ENCODE measurements around the gene PCNX2. TPM values are rescaled to one million over a fixed set of nuclear protein-coding genes. Genes with fewer than 3 reads are reported as not detected.

PCNX2 gene
- total and polyA plus RNA-seq, 9 donors: 5.7 to 26.0 (median 18.9) TPM

DNA sequence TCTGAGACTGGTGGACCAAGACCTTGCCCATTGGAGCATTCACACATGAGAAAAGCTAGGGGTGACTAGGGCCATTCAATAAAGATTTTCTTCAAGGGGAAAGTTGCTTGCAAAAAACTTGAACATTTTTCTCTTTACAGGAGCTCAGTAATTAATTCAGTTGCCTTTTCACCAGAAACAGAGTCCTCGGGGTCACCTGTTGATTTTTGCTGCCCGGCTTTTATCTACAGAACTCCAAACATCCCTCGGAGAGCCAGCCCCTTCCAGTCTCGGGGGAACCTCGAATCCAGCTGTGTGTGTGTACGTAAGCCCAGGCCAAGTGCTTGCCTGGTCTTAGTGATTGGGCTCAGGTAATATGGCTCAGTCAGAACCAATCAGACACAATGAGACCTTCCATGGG is 47.5 kb downstream of the PCNX2 start:
- DNase-seq: no peak
- H3K4me3 ChIP-seq: no peak overlapping the region
- no peaks in the 10 kb centered on the region for H3K9me3 ChIP-seq
- no peaks in the 10 kb centered on the region for H3K4me1 ChIP-seq (ENCODE audit: insufficient read depth)
- TF ChIP-seq POLR2A (IDR thresholded peaks at IDR 0.05) (no peak), EP300 (IDR thresholded peaks at IDR 0.05) (no peak)
- TF ChIP-seq, protein P1, sequence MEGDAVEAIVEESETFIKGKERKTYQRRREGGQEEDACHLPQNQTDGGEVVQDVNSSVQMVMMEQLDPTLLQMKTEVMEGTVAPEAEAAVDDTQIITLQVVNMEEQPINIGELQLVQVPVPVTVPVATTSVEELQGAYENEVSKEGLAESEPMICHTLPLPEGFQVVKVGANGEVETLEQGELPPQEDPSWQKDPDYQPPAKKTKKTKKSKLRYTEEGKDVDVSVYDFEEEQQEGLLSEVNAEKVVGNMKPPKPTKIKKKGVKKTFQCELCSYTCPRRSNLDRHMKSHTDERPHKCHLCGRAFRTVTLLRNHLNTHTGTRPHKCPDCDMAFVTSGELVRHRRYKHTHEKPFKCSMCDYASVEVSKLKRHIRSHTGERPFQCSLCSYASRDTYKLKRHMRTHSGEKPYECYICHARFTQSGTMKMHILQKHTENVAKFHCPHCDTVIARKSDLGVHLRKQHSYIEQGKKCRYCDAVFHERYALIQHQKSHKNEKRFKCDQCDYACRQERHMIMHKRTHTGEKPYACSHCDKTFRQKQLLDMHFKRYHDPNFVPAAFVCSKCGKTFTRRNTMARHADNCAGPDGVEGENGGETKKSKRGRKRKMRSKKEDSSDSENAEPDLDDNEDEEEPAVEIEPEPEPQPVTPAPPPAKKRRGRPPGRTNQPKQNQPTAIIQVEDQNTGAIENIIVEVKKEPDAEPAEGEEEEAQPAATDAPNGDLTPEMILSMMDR (IDR thresholded peaks at IDR 0.05): no peak
- intact Hi-C loops (cut with DNase I): loop anchor here in 1 of 4 donors (10.0 kb wide), 1 partner anchor 613 kb away; the partner anchor contains the start of gene SIPA1L2
- no peaks in the 10 kb centered on the region for H3K27me3 ChIP-seq
- H3K36me3 ChIP-seq: no peaks in the 10 kb centered on the region
- WGBS, 3 donors: 85 to 88% (median 88%) methylated on average over 6 of the region's 6 CpGs
- H3K27ac ChIP-seq: no peak overlapping the region

DNA sequence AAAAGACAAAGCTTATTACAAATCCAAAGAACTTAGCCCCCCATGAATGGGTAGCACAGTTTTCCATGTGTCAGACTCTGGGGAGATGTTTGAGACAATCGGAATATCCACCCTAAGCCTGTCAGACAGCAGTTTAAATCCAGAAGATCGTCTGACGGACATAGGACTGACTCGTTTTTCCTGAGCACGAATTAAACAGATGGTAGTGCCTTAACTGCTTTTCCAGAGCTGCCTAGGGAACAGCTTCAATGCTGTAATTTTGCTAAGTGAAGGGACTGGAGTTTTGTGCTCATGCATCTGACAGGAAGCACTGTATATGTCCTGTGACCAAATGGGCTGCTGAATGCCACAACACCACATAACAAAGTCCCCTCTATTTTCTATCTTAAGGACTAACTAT is 48.6 kb downstream of the PCNX2 start:
- DNase-seq: no peak
- no peaks in the 10 kb centered on the region for H3K9me3 ChIP-seq
- H3K36me3 ChIP-seq: no peaks in the 10 kb centered on the region
- H3K4me1 ChIP-seq (ENCODE audit: insufficient read depth): no peaks in the 10 kb centered on the region
- no peak overlapping the region for H3K4me3 ChIP-seq
- WGBS, 3 donors: 94 to 97% (median 96%) methylated on average over 5 of the region's 5 CpGs
- H3K27me3 ChIP-seq: no peaks in the 10 kb centered on the region
- TF ChIP-seq EP300 (IDR thresholded peaks at IDR 0.05) (no peak), POLR2A (IDR thresholded peaks at IDR 0.05) (no peak)
- TF ChIP-seq, protein P1 (IDR thresholded peaks at IDR 0.05): no peak
- intact Hi-C loops (cut with DNase I): loop anchor here in 1 of 4 donors (10.0 kb wide), 1 partner anchor 612 kb away; the partner anchor contains the start of gene SIPA1L2
- no peak overlapping the region for H3K27ac ChIP-seq

DNA sequence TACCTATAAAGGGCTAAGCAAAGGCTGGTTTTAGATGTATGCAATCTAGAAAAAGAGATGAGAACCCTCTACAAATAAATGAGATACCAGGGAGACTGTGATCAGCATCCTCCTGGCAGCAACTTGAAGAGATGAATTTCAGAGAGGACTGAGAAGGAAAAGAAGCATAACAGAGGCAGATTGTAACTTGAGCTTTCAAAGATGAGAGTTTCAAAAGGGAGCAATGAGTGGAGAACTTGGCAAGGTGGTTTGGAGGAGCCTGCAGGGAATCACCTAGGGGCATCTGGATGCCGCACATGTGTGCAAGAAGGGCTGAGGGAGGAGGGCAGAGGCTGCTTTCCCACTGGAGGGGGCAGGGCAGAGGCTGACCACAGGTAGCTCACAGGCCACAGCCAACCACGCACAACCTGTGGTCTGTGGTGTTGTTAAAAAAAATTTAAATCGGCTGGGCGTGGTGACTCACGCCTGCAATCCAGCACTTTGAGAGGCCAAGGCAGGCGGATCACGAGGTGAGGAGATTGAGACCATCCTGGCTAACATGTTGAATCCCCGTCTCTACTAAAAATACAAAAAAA is 50.2 kb downstream of the PCNX2 start:
- H3K27ac ChIP-seq: no peak overlapping the region
- 84 to 99% (median 95%) methylated on average over 8 of the region's 8 CpGs for WGBS, 3 donors
- H3K4me3 ChIP-seq: no peak overlapping the region
- no peaks in the 10 kb centered on the region for H3K9me3 ChIP-seq
- TF ChIP-seq POLR2A (IDR thresholded peaks at IDR 0.05) (no peak), EP300 (IDR thresholded peaks at IDR 0.05) (no peak)
- TF ChIP-seq, protein P1 (IDR thresholded peaks at IDR 0.05): no peak
- no peaks in the 10 kb centered on the region for H3K36me3 ChIP-seq
- intact Hi-C loops (cut with DNase I): loop anchor here in 1 of 4 donors (10.0 kb wide), 1 partner anchor 610 kb away; the partner anchor contains the start of gene SIPA1L2
- H3K4me1 ChIP-seq (ENCODE audit: insufficient read depth): no peaks in the 10 kb centered on the region
- DNase-seq: no peak
- H3K27me3 ChIP-seq: no peaks in the 10 kb centered on the region

DNA sequence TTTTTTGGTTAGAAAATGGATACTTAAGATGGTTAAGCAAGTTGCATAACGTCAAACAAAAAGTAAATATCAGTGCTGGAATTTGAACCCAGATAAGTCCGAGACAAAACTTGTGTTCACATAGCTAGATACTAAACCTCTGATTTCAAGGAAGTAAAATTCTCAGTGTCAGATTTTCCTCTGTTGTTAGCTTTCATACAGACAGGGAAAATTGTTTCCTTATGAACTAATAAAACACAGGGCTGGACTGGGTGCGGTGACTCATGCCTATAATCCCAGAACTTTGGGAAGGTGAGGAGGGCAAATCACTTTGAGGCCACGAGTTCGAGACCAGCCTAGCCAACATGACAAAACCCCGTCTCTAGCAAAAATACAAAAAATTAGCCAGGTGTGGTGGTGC is 51.3 kb downstream of the PCNX2 start:
- DNase-seq: no peak
- no peak overlapping the region for H3K27ac ChIP-seq
- no peaks in the 10 kb centered on the region for H3K9me3 ChIP-seq
- TF ChIP-seq EP300 (IDR thresholded peaks at IDR 0.05) (no peak), POLR2A (IDR thresholded peaks at IDR 0.05) (no peak)
- TF ChIP-seq, protein P1 (IDR thresholded peaks at IDR 0.05): no peak
- WGBS, 3 donors: 37 to 54% (median 38%) methylated on average over 6 of the region's 6 CpGs
- H3K4me3 ChIP-seq: no peak overlapping the region
- intact Hi-C loops (cut with DNase I): loop anchor here in 1 of 4 donors (10.0 kb wide), 1 partner anchor 609 kb away; the partner anchor contains the start of gene SIPA1L2
- no peaks in the 10 kb centered on the region for H3K27me3 ChIP-seq
- H3K4me1 ChIP-seq (ENCODE audit: insufficient read depth): no peaks in the 10 kb centered on the region
- no peaks in the 10 kb centered on the region for H3K36me3 ChIP-seq
